Measurements from ENCODE around the gene MELTF.

GRCh38 chr3:196985954-196986885 is 43.4 kb downstream of the MELTF start:
- TF ChIP-seq POLR2A (IDR thresholded peaks at IDR 0.05) = no peak
- TF ChIP-seq, protein P1, sequence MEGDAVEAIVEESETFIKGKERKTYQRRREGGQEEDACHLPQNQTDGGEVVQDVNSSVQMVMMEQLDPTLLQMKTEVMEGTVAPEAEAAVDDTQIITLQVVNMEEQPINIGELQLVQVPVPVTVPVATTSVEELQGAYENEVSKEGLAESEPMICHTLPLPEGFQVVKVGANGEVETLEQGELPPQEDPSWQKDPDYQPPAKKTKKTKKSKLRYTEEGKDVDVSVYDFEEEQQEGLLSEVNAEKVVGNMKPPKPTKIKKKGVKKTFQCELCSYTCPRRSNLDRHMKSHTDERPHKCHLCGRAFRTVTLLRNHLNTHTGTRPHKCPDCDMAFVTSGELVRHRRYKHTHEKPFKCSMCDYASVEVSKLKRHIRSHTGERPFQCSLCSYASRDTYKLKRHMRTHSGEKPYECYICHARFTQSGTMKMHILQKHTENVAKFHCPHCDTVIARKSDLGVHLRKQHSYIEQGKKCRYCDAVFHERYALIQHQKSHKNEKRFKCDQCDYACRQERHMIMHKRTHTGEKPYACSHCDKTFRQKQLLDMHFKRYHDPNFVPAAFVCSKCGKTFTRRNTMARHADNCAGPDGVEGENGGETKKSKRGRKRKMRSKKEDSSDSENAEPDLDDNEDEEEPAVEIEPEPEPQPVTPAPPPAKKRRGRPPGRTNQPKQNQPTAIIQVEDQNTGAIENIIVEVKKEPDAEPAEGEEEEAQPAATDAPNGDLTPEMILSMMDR (IDR thresholded peaks at IDR 0.05) = no peak

All from testis (tissue), 2 donors.